Measurements from ENCODE around the gene COL6A3.

Gene COL6A3

DNA sequence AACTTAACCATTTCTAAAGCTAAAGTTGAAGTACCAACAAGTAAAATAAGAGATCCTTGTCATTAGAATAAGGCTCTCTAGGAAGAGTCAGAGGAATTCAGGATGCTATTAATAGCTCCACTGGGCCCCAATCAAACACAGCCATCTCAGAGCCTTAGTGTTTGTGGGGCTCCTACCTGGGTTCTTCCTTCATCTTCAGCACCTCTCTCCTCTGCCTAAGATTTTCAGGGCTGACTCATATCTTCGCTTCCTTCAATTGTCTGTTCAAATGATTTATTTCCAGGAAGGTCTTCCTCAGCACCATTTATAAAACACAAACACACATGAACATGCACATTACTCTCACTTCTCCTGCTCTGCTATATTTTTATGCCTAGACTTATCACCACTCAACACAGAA, 119.5 kb downstream of the COL6A3 start:
- no peak for DNase-seq (ENCODE audit: low read depth)

DNA sequence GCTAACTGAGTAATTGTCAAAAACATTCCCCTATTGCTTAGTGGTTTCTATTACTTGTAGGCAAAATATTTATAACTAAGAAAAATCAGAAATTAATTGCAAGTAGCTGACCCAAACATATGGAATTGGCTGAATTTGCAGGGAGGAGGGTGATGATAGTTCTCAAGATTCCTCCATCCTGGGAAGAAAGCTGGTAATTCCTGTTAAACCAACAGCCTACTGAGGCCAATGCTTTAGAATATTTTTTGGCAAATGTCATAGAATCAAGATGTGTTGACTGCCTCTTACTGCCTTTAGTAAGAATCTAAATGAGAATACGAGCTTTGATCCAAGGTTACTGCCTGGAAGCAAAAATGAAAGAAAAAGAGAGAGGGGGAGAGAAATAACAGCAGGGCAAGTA, 120.0 kb downstream of the COL6A3 start:
- DNase-seq (ENCODE audit: low read depth): no peak

DNA sequence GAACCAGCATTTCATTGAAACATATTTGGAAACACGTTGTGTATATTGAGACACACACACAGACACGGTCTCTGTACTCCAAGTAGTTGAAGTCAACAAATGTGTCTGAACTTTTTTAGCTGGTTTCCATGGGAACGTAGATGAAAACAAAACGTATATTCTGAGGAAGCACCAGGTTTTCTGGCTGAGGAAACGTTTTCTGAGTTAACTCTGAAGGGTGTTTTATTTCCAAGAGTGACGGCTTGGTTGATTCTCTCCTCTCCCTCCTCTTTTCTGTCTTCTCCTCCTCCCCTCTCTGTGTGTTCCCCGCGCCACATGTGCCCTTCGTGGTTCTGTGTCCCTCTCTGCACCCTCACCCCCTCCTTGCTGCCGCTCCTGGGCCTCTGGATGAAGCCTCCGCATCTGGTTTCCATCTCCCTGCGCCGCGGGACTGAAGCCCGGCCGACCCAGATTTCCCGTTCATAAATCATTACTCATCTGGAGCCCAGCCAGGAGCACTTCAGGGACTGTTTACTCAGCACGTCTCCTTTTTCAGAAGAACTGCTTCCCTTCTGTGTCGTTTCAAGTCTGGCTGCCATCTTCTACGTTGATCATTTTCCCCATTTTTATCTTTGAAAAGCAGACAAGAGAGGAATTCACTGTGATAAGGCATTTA, 122.7 kb downstream of the COL6A3 start:
- DNase-seq (ENCODE audit: low read depth): no peak

DNA sequence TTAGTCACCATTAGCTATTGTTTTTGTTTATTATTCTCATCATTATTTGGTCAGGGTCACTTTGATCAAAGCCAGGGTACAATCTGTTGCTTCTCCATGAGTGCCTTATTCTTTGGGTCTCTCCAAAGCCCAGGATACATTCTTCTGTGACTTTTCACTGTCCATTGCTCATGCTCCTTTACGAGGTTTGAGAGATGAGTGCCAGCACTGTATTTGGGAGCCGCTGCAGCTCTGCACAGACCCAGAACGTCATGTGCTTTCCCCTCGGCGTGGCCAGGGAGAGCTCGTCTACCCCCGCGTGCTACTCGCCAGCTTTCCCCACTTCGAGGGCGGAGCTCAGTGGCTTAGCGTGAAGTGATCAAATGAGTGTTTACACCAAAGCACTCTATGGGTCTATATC, 123.7 kb downstream of the COL6A3 start:
- no peak for DNase-seq (ENCODE audit: low read depth)

DNA sequence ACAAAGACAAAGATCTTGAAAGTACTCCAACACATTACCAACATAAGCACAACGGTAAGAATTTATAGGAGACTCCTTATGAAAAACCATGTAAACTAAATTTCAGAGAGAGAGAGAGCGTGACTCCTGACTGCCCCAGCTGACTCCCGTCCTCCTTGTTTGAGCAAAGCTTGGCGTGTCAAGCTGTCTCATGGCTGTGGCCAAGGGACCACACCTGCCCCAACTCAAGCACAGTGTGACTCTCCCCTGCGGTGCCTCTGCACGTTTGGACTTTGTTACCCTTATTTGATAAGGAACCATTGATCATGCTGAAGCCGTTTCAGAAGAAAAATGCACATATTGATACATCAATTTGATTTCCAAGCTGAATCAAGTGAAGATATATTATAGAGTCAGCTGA, 124.8 kb downstream of the COL6A3 start:
- DNase-seq (ENCODE audit: low read depth): no peak

DNA sequence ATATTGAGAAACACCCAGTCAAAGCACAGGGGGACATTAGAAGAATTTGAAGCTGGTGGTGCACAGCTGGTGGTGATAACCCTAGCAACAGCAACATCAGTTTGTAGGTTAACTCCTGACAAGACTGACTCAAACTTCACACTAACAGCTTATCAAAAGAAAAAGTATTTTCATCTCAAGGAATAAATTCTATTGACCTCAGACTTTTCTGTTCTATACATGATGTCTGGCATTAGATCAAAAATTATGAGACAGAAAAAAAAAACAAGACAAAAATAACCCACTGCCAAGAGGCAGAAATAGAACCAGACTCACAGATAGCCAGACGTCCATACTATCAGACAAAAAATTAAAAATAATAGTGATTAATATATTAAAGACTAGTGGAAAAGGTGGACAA, 126.1 kb downstream of the COL6A3 start:
- no peak for DNase-seq (ENCODE audit: low read depth)

DNA sequence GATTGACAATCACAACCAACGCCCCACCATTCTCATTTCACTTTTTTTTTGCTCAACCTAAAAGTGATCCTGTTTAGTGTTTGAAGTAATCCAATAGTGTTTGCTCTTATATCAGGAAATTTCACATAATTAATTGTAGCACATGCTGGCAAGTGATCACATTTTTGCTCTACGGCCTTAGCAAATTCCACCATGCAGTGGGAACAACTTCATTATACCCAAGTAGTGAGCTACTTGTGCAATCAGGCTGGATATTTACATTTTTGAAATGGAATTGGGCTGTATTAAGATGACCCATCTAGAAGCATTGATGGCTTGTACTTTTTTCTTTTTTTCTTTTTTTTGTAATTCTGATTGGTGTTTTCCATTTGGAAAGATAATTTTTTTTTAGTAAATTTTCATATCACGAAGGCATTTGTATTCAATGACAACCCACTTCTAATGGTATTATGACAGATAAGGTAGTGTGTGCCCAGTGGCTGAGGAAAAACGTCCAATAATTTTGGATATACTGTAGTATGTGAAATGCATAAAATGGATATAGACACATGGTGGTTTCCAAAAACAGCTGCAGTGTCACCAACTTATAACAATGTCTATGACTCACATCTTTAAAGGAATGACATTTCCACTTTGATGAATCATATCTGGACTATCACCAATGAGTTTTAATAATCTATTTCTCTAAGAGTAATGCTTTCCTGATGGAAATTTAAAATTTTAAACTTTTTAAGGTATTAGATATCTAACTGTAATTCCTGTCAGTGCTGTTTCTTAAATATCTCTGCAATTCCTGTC, 130.6 kb downstream of the COL6A3 start:
- no peak for DNase-seq (ENCODE audit: low read depth)

DNA sequence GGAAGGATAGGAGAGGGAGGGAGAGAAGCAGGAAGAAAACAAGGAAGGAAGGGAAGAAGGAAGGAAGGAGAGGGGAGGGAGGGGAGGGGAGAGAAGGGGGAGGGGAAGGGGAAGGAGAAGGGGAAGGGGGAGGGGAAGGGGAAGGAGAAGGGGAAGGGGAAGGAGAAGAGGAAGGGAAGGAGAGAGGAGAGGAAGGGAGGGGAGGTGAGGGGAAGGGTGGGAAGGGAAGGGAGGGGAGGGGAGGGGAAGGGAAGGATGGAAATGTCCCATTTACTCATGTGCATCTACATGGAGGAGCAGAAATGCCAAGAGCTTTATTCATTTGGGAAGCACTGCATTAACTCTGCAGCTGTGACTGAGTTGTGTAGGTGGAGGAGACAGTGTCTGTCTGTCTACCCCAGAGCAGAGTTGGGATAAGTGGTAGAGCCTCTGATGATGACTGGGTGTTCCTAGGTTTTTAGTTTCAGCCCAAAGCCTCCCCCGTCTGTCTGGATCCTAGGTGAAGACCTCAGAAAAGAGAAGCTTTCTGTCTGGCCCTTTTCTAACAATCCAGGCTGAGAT, 131.3 kb downstream of the COL6A3 start:
- no peak for DNase-seq (ENCODE audit: low read depth)

DNA sequence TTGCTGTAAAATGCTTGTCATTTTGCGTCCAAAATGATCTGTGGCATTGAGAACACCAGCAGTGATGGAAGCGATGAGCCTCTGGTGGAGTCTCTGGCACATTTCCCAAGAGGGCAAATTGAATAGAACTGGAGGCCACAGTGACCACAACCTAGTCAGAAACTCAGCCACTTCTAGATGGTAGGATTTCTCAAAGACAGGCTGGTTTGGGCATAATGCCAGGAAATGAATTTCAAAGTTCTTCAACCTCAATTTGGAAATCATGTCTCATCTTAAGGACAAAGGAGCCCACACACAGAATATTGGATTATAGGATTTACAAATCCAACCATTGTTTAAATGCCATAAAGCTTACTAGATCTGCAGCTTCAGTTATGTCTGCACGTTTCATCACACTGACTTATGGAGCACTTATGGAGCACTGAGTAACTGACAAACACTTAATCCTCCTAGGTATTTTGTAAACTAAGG, 132.1 kb downstream of the COL6A3 start:
- no peak for DNase-seq (ENCODE audit: low read depth)

DNA sequence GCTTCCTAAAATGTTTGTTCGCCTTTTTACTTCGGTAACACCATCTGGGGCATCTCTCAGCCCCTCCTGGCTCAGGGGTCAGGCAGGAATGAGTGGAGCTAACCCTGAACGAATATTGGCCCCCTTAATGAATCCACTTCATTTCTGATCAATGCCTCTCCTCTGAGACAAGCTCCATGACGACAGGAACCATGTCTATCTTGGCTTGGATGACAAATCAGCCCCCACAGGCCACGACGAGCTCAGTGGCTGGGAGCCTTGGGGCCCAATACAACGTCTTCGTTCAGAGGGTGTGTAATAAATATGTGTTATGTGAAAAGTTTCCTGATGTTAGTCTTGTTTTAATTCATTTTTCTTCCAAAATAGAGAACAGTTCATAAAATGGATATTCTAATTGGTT, 133.0 kb downstream of the COL6A3 start:
- no peak for DNase-seq (ENCODE audit: low read depth)

DNA sequence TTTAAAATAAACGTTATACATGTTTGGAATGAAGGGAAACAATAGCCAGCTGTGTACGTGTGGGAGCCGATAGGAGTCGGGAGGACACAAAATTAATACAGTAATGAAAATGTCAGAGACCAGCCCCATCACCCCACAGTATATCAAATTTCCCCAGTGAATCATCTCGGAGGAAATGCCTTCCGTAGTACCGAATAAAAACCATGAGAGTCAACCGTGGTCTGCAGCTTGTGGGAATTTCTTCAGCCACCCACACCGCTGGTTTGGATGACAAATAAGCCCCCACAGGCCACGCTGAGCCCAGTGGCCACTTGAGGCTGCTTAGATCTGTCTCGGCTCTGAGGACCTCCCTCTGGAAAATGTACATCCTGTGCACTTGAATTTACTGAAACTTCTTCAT, 133.7 kb downstream of the COL6A3 start:
- no peak for DNase-seq (ENCODE audit: low read depth)

DNA sequence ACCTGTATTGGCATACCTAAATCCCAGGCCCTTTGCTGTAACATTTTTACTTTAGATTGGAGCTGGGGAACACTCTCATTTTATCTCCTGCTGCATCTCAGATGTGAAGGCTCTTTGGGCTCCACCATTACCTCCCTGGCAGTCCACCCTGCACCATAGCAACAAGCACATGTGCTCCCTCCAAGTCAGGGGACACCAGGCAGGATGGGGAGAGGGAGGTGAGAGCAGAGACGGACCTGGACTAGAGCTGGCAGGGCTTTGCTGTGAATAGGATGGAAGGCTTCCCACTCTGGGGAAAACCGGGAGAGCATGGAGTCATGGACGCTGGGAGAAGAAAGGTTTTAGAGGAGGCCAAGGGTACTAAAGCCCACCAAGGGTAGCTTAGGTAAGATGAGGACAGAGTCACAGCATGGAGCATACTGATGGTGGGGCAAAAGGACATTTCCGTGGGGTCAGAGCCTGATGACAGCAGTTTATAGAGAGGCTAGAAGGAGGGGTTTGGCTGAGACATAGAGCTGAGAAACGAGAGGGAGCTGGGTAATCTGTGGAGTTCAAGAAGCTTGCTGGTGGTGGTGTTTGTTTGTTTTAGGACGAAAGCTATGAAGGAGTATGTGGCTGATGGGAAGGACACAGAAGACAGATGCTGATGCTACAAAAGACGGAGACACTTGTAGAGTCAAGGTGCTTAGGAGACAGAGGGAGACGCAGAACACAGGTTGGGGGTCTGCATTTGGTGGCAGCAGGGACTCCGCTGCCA, 134.8 kb downstream of the COL6A3 start:
- no peak for DNase-seq (ENCODE audit: low read depth)

DNA sequence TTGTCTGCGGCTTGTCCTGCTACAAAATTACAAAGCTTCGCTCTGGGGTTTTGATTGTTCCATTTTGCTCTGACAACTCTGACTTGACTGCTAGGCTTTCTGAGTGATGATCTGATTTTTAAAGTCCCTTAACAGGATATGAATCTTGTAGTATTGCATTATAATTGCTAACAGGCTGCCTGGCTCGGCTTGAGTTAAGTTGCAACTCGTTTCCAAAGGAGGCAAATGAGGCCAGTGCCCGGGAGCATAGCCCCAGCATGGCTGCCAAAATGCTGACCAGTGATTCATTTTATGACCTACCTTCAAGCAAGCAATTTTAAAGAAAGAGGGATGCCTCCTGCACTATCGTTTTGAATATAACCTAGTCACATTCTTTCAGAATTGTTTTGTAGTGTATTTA, 135.4 kb downstream of the COL6A3 start:
- DNase-seq (ENCODE audit: low read depth): no peak

DNA sequence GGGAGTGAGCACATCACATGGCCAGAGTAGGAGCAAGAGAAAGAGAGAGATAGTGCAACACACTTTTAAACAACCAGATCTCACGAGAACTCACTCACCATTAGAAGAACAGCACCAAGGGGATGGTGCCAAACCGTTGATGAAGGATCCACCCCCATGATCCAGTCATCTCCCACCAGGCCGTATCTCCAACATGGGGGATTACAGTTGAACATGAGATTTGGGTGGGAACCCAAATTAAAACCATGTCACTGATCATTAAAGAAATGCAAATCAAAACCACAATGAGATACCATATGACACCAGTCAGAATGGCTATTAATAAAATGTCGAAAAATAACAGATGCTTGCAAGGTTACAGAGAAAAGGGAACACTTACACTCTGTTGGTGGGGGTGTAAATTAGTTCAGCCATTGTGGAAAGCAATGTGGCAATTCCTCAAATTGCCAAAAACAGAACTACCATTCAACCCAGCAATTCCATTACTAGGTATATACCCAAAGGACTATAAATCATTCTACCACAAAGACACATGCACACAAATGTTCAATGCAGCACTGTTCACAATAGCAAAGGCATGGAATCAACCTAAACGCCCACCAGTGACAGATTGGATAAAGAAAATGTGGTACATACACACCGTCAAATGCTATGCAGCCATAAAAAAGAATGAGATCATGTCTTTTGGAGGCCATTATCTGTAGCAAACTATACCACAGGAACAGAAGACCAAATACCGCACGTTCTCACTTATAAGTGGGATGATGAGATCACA, 137.1 kb downstream of the COL6A3 start:
- DNase-seq (ENCODE audit: low read depth): no peak
